ENCODE measurements around the gene SFXN5. TPM values are rescaled to one million over a fixed set of nuclear protein-coding genes. Genes with fewer than 3 reads are reported as not detected.

SFXN5 gene
- total RNA-seq, 1 donor from 2014 or later = 9.7 TPM

- no peak for ATAC-seq (ENCODE audit: poor library complexity)
These were observed 112.7 kb downstream of the SFXN5 start for GRCh38 chr2:72958542-72959385.

GRCh38 chr2:72956936-72957335 is 114.6 kb downstream of the SFXN5 start:
- intact Hi-C loops (cut with DNase I) = no loop called here
- DNase-seq (no peak), ATAC-seq (ENCODE audit: poor library complexity) (peak; percentile 40)

More at GRCh38 chr2:72958542-72959385, 112.7 kb downstream of the SFXN5 start:
- no peak for DNase-seq
- intact Hi-C loops (cut with DNase I) = no loop called here

GRCh38 chr2:72956050-72956395 is 115.5 kb downstream of the SFXN5 start:
- intact Hi-C loops (cut with DNase I) = no loop called here
- DNase-seq (no peak), ATAC-seq (ENCODE audit: poor library complexity) (no peak)

DNA sequence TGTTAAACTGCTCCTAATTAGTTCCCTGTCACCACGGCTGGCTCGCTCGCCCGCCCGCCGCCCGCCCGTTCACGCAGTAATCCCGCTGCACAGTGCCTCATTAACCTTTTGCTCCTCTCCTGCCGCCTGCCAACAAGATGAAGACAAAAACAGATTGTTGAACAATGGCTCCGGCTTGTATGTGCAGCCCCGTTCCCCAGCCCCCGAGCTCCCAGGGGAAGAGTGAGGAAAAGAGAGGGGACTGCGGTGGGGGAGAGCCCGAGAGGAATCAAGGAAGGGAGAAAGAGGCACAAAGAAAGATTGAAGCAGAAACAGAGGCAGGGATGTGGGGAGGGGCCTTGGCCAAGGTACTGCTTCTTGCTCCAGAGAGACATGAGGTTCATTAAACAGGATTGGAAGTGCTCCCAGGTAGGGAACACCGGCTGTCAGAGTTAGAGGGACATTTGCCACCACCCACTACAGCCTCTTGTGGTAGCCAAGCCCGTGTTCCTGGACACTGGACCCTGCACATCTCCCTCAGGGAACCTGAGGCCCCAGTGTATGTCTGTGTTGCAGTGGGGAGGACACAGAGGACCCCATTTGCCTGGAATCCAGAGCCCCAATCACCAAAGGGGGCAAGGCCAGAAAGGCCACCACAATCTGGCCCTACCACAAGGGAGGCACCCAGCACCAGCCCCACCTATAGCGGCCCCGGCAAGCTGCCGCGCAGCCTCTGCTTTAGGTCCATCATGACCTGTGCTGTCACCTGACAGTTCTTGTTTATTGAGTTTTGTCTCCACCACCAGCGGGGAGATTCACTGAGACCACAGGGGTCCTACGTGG is 116.1 kb downstream of the SFXN5 start:
- intact Hi-C loops (cut with DNase I) = no loop called here
- ATAC-seq (ENCODE audit: poor library complexity) (no peak), DNase-seq (no peak)

- no peak for DNase-seq
- intact Hi-C loops (cut with DNase I) = no loop called here
- no peak for ATAC-seq (ENCODE audit: poor library complexity)
These were observed 116.9 kb downstream of the SFXN5 start for GRCh38 chr2:72954376-72955227.

- intact Hi-C loops (cut with DNase I) = no loop called here
- no peak for DNase-seq
- no peak for ATAC-seq (ENCODE audit: poor library complexity)
These were observed 117.5 kb downstream of the SFXN5 start for GRCh38 chr2:72953976-72954375.

GRCh38 chr2:72953528-72953927 is 118.0 kb downstream of the SFXN5 start:
- intact Hi-C loops (cut with DNase I) = no loop called here
- no peak for ATAC-seq (ENCODE audit: poor library complexity)
- DNase-seq = no peak

GRCh38 chr2:72952961-72953360 is 118.6 kb downstream of the SFXN5 start:
- intact Hi-C loops (cut with DNase I) = no loop called here
- ATAC-seq (ENCODE audit: poor library complexity) (no peak), DNase-seq (no peak)

- DNase-seq = no peak
- intact Hi-C loops (cut with DNase I) = no loop called here
- no peak for ATAC-seq (ENCODE audit: poor library complexity)
These were observed 119.2 kb downstream of the SFXN5 start for GRCh38 chr2:72952110-72952823.

- no peak for ATAC-seq (ENCODE audit: poor library complexity)
- DNase-seq = no peak
- intact Hi-C loops (cut with DNase I) = no loop called here
These were observed 120.0 kb downstream of the SFXN5 start for GRCh38 chr2:72951303-72952095.

DNA sequence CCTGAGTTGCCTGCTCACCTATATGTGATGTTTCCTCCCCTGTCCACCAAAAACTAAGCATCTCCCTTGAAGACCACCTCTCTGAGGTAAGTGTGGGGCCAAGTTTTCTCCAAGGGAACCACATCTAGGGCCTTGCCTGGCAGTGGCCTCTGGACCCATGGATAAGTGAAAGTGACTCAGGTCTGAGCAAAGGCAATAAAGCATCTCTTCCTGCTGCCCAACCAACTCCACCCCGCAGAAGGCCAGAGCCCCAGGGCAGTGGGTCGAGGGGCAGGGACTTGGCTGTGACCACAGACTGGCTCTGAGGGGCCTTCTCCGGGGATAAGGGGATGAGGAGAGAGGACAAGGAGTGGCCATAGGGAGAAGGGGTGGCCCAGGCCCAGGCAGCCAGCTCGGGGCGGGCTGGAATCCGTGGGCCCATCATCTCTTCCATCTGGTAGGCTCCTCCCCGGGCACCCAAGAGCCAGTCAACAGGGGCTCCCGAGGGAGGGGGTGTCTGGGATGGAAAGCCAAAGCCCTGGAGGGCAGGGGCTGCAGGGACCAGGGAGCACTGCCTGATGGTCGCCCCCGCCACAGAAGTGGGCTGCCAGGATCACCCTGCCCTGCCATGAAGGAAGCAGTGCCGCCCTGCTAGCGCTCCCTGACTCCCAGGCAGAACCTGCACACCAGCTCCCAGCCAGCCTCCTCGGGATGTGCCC is 120.8 kb downstream of the SFXN5 start:
- intact Hi-C loops (cut with DNase I) = no loop called here
- DNase-seq (no peak), ATAC-seq (ENCODE audit: poor library complexity) (no peak)

GRCh38 chr2:72949642-72950041 is 121.9 kb downstream of the SFXN5 start:
- intact Hi-C loops (cut with DNase I) = no loop called here
- DNase-seq (no peak), ATAC-seq (ENCODE audit: poor library complexity) (no peak)

- intact Hi-C loops (cut with DNase I) = no loop called here
- no peak for DNase-seq
- no peak for ATAC-seq (ENCODE audit: poor library complexity)
These were observed 122.5 kb downstream of the SFXN5 start for GRCh38 chr2:72949045-72949444.

DNA sequence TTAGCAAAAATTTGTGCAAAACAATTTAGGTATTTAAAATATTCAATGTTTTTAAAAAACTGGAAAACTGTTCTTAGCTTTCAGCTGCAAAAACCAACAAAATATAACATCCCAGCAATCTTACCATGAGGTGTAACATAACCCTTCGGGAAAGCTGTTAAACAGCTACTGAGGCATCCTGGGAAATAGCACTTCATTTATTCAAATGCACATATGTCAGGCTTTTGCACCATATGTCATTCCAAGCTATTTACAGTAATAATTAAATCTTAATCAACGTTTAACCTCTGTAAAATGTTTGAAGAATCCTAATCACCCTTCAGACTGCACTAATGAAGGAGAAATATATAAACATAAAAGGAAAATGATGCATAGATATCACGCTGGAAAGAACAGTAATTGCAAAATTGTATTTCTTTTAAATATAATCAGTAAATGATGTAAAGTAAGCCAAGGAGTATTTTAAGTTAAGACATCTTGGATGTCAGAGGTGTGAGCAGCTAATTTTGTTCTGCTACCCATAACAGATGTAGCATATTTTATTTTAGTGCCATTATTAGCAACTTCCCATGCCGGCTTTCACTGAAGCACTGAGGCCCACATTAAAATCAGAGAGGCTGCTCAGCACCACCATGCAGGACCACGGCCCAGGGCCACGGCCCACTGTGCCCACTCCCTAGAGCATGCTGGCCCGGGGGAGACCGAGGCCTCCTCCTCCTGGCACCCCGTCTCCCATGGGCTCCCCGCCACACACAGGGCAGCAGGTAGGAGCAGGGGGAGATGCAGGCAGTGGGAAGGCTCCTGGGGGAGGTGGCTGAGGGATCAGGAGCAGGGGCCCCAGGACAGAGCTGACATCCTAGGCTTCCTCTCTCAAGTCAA is 123.3 kb downstream of the SFXN5 start:
- no peak for DNase-seq
- intact Hi-C loops (cut with DNase I) = no loop called here
- ATAC-seq (ENCODE audit: poor library complexity) = no peak

DNA sequence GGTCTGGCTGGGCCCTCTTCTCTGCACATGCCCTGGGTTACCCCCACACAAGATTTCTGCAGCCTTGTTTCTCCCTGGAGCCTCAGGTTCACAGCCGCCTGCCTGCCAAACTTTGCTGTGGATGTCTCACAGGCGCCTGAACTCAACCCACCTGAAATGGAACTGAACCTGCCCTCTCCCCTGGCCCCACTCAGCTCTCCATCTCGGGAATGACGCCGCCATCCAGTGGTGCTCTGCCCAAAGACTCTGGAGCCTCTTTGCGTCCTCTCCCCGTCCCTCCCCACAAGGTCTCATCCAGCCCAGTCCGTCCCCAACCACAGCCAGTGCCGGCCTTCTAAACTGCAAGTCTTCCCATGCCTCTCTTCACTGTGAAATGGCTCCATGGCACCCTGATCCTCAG is 125.0 kb downstream of the SFXN5 start:
- DNase-seq = no peak
- intact Hi-C loops (cut with DNase I) = no loop called here
- ATAC-seq (ENCODE audit: poor library complexity) = no peak

DNA sequence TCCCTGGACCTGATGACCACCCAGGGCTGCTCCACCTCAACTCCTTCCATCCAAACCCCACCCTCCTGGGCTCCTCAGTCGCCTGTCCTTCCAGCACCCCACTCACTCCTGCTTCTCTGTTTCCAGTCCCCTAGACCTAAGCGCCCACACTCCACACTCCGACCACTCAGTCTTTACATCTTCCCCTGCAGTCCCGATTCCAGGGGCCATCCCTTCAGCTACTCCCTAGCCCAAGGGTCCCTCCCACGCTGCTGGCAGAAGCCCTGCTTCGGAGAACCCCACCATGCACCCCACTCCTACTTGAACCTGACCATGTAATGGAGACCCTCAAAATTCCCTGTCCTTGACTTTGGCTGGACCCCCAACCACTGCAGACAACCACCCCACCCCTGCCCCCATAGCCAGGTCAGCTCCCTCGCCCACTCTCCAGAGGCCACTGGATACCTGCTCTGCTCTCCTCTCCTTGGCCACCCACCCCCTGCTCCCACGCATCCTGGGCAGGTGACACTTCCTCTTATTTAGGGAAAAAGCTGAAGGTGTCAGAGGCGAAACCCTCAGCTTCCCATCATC is 126.0 kb downstream of the SFXN5 start:
- ATAC-seq (ENCODE audit: poor library complexity) = no peak
- intact Hi-C loops (cut with DNase I) = no loop called here
- DNase-seq = no peak
